Body of pancreas (tissue), 4 donors: Measurements from ENCODE around the gene TEX13B.

Experiments
- POLR2A ChIP-seq, 3 donors: fragments of 450-650 bp; IDR thresholded peaks; one replicate each; pipeline ENCODE4 v1.6.1; 2016; ENCODE audit warnings: antibody characterized with exemption in 3 of 3, mild to moderate bottlenecking in 2 of 3
- TF ChIP-seq, protein P1 (sequence below), 7 experiments: fragments of 450-650 bp in 4 of 7; fragments of 200-600 bp in 3 of 7; sonication (generic) in 3 of 7; IDR thresholded peaks; one replicate each; pipeline ENCODE4 v1.5.1; 2016 to 2019; ENCODE audit warnings: antibody characterized with exemption in 7 of 7

- TF ChIP-seq, protein P1, sequence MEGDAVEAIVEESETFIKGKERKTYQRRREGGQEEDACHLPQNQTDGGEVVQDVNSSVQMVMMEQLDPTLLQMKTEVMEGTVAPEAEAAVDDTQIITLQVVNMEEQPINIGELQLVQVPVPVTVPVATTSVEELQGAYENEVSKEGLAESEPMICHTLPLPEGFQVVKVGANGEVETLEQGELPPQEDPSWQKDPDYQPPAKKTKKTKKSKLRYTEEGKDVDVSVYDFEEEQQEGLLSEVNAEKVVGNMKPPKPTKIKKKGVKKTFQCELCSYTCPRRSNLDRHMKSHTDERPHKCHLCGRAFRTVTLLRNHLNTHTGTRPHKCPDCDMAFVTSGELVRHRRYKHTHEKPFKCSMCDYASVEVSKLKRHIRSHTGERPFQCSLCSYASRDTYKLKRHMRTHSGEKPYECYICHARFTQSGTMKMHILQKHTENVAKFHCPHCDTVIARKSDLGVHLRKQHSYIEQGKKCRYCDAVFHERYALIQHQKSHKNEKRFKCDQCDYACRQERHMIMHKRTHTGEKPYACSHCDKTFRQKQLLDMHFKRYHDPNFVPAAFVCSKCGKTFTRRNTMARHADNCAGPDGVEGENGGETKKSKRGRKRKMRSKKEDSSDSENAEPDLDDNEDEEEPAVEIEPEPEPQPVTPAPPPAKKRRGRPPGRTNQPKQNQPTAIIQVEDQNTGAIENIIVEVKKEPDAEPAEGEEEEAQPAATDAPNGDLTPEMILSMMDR (IDR thresholded peaks at IDR 0.05) = no peak
- TF ChIP-seq POLR2A (IDR thresholded peaks at IDR 0.05) = no peak
These were observed 46.7 kb upstream of the TEX13B start for GRCh38 chrX:108028854-108029253.
